ENCODE results near the gene FAM229A.

DNA sequence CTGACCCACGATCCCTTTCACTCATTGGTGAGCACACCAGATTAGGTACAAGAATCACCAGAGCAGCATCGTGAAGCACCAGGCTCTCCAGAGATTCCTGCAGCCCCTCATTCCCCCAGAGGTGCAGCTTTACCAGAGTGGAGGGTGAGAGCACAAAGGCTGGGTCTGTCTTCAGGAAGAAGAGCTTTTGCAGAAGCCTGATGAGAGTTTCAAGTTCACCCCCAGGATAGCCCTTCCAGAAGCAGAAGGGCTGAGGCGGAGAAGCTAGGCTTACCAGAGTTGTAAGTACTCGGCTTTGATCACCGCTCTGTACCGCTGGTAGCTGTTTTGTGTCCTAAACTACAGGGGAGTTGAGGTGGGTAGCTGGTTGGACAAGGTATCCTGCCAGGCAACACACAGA lies 3.2 kb upstream of the FAM229A start:
- TF ChIP-seq NFIC (IDR thresholded peaks at IDR 0.05) (no peak), EGR1 (IDR thresholded peaks at IDR 0.05) (no peak), TAF1 (IDR thresholded peaks at IDR 0.05; ENCODE audit: low read depth) (no peak)

Data from Ishikawa (cell line).